AG20443 (cell line): ENCODE results near the gene PDHX.

ENCODE experiments used
- DNase-seq: peaks from one replicate; pipeline ENCODE4 v3.0.0; 2012; ENCODE audit warnings: low spot score, mixed read lengths

PDHX gene

DNA sequence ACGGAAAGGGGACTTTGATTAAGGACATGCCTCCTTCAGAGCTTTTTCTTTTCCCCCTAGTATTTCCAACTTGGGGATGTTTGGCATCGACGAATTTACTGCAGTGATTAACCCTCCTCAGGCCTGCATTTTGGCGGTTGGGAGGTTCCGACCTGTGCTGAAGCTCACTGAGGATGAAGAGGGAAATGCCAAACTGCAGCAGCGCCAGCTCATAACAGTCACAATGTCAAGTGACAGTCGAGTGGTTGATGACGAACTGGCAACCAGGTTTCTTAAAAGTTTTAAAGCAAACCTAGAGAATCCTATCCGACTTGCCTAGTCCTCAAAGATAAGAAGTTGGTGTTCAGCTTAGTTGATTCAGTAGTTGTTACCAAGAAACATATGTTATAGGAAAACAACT, 78.4 kb downstream of the PDHX start:
- no peak for DNase-seq

DNA sequence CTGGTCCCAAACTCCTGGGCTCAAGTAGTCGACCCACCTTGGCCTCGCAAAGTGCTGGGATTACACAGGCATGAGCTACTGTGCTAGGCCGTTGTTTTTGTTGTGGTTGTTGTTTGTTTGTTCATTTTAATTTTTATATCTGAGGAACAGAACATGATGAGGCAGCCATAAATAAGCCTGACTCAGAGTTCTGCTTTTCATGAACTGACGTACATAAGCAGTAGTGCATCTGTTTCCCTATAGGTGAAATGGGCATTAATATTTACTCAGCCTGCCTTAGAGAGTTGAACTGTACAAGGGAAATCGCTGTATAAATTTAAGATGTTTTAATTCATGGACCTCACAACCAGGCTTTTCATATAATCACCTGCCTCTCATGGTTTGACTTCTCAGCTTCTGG, 80.5 kb downstream of the PDHX start:
- no peak for DNase-seq

DNA sequence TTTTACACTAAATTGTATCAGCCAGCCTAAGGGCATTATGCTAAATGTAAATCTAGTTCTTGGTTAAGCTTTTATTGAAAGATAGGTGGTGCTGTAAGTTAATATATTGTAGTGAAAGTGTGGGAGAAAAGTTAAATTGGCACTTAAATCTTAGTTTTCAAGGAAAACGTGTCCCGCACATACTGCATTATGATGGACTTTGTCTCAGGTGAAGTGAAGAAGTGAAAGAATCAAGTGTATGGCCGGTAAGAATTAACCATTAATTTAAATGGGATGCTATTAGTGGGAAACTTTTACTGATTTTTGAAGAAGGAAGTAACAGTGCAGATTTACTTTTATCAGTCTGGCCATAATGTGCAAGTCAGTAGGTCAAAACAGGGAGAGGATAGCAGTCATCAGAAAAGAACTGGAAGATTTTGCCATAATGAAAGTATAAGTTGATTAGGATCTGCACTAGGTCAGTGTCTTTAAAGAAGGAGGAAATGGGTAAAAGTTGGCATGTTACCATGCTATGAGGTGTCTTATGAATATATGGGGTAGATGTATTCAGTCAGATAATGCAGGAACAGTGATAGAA, 81.6 kb downstream of the PDHX start:
- peak; percentile 32 for DNase-seq

DNA sequence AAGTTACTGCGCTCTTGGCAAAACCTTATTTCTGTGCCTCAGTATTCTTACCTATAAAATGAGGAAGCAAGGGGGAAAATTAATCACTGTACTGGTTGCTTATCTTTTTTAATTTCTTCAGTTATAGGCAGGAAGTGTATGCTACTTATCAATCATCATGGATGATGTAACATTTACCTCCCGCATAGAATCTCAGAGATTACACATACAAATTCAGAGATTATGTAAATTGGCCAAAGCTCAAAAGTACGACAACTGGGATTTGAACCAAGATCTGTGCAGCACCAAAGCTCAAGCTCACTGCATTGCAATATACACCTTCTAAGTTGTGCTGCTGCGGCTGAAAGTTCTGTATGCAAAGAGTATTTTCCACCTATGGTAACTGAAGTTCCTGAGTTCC, 83.0 kb downstream of the PDHX start:
- no peak for DNase-seq

DNA sequence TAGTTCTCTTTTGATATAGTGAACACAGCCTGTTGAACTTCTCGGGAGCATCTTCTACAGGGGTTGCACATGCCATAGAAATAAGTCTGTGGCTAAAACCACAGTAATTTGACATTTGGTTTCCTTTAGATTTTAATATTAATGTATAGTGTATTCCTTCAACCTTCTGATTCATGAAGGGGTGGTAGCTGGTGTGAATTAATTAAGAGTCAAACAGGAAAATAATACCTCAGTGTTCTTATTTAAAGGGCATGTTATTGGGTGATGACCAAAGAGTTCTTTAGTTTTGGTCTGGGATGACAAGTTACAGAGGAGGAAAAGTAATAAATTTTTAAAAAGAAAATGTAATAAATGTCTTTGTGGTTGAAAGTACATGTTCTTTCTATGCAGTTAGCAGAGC, 86.8 kb downstream of the PDHX start:
- DNase-seq = no peak

DNA sequence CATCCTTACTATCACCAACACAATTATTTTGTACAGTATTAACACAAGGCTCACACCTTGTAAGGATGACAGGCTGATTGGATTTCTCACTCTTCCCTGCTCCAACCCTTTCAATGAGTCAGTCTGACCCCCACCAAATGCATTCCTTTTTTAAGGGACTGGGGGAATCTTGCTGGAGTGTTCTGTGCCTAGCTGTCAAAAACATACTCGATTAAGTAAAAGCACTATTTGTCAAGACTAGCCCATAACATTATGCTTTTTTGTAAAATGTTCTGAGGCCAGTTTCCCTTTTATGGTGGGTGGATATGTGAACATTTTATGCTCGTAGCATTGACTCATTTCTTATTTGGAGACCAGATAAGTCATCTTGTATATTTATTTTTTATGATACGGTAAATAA, 87.2 kb downstream of the PDHX start:
- no peak for DNase-seq

DNA sequence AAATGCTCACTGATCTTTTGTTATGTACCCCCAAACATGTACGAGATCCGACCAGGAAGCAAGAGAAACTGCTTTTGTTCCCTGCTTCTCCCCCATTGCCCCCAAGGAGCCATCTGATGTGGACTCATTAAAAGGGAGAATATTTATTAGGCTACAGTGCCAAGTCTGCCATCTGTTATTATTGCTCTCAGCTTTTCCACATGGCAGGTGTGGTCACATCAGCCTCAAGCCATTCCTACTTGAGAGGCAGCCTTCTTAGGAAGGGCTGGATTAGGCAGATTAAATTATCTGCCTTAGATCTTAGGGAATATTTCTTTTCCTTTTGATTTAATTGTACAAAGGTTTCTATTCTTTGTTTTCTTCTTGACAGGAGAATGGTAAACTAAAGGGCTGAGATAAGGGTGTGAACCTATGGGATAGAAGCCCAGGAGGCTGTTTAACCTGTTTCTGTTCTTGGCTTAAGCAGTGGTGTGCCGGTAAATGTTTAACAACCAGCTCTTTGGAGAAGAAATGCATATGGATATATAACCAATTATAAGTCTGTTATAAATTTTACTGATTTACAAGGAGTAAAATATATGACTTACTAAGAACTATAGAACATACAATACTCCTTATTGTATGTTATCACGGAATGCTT, 88.8 kb downstream of the PDHX start:
- no peak for DNase-seq

DNA sequence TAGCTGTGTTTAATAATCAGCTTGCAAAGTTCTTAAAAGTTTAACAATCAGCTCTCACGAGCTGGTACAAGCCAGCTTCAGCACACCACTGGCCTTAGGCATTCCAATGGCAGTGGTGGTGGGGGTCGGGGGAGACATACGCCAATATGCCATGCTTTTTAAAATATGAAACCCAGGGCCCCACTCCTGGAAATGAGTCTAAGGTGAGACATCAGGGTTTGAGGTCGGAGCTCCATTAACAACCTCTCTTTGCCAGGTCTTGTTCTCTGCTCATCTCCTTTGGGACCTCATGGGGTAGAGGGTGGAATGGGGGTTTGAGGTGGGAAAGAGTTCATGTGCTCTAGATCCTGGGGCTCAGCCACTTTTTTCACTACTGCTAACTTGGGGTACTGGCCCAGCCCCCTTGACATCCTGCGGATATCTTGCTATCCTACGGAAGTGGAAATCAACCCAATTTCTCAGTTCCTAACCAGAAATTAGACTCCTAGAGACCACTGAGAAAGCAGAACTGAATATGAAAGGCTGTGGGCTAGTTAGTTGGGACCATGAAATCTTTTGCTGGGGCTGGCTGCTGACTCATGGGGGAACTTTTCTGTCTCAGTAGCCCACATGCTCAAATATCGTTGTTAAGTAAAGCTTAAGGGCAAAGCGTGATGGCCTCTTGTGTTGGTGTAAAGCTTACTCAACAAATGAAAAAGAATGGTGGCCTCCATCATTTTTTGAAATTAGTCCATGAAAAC, 90.1 kb downstream of the PDHX start:
- no peak for DNase-seq

DNA sequence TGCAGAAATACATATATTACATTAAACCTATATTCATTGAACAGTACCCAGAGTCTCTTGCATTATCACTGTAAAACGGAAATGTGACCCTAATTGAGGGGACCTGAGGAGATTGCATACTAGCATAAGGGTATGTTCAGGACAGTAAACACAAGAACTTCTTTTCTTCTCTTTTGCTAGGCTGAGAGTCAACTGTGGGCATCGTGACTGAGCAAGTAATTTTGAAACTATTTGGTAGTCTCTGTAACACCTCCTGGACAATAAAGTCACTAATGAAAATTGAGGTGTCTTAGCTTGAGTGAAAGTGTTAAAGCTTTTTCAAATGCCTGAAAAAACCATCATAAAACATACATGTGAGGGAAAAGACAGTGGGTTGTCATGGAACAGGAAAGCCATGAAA, 90.9 kb downstream of the PDHX start:
- DNase-seq = no peak

DNA sequence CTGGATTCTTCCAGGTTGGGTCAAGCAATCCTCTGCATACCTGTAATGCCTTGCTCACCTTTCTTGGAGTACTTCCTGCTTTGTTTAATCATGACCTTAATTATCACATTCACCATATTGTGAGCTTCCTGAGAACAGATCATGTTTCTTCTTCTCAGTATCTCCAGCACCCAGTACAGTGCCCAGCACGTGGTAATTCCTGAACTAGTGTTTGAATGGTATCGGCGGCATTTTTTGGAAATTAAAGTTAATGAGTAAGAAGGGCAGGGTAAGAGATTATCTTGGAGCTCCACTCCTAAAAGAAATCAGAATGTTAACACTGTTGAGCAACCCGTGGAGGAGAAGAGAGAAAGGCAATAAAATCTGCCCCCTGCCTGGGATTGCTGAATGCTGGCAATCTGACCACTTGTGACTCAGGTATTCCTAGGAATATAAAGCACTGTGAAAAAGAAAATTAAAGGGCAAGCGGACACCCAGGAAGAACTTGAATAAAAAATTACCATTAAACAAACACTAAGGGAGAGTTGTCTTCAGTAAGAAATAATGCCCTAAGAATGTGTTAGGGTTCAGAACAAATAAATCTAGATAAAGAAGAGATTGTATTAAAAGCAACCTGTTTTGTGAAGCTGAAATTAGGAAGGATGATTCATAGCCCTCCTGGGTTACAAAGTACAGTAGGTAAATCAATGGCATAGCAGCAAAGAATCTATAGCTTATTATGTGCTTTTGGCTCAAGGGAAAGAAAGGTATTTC, 92.9 kb downstream of the PDHX start:
- peak; percentile 81 for DNase-seq

DNA sequence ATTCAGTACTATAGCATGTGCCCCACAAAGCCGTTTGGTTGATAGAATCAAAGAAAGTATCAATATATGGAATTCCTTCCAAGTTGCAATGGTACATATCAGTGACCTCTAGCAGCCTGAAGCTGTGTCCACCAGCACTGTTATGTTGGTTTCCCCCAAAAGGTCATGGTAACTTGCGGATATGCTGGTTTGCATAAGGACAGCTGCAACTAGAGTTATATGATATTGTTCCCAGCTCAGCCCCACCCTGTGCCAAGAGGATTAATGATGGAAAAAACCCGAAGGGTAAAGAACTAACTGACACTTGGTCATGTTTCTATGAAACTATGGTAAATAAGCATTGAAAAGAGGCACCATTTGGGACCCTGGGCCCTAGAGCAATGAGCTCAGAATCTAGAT, 93.5 kb downstream of the PDHX start:
- DNase-seq = no peak

DNA sequence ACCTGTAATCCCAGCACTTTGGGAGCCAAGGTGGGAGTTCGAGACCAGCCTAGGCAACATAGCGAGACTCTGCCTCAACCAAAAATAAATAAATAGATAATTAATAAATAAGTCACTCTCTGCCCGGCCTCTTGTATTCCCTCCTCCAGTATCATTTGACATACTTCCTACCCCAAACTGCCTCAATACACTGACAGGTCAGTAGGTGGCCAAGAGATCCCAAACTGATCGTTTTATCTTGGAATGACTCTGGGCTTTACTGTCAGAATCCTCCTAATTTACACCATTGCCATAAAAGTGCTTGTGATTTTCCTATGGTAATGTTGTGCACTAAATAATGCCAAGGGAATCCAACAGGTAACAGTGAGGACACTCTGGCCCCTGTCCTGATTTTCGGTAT, 94.2 kb downstream of the PDHX start:
- DNase-seq = no peak

DNA sequence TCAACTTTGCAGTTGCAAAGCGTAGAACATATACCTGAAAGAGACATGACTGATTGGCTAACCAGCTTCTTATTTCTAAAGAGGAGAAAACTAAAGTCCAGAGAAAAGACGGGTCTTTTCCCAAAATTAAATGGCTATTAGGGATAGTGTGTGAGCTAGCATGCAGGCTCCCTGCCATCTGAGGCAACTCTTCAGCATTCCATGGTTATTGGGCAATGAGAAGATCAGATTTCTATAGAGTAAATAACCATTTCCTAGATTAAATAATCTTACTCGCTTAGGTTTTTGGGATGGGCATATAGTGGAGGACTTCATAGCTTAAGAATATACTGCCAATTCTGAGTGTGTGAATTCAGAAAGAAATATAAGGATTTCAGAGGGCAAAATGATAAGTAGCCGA, 95.0 kb downstream of the PDHX start:
- peak; percentile 47 for DNase-seq

DNA sequence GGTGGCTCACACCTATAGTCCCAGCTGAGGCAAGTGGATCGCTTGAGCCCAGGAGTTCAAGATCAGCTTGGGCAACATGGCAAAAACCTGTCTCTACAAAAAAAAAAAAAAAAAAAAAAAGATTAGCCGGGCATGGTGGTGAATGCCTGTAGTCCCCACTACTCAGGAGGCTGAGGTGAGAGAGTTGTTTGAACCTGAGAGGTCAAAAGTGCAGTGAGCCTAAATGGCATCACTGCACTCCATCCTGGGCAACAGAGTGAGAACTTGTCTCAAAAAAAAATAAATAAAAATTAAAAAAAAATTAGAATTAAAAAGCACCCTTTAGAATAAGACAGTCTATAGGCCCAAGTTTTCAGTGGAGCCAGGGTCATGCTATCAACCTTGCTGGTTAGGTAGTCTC, 95.5 kb downstream of the PDHX start:
- no peak for DNase-seq

DNA sequence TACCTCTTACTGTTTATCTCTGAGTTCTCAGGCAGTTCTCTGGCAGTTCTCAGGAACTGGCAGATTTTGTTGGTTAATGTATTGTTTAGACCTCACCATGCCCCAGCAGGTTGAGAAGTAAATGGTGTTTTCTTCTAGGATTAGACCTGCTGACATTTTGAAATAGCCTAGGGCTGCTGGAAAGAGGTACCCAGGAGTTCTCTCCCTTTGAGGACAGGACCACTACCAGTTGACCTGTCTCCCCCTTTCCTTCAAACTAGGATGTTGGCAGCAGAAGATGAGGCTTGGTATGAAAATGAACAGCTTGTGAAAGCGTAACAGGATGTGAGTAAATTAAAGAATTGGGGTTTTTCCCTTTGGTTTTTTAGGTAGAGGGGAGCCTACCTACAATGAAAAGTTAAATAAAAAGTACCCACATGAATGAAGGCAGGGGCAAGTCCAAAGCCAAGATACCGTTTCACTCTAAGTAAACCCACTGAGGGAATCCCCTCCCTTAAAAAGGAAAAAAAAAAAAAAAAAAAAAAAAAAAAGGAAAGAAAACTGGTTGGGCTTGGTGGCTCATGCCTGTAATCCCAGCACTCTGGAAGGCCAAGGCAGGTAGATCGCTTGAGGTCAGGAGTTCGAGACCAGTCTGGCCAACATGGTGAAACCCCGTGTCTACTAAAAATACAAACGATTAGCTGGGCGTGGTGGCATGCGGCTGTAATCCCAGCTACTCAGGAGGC, 96.2 kb downstream of the PDHX start:
- no peak for DNase-seq

DNA sequence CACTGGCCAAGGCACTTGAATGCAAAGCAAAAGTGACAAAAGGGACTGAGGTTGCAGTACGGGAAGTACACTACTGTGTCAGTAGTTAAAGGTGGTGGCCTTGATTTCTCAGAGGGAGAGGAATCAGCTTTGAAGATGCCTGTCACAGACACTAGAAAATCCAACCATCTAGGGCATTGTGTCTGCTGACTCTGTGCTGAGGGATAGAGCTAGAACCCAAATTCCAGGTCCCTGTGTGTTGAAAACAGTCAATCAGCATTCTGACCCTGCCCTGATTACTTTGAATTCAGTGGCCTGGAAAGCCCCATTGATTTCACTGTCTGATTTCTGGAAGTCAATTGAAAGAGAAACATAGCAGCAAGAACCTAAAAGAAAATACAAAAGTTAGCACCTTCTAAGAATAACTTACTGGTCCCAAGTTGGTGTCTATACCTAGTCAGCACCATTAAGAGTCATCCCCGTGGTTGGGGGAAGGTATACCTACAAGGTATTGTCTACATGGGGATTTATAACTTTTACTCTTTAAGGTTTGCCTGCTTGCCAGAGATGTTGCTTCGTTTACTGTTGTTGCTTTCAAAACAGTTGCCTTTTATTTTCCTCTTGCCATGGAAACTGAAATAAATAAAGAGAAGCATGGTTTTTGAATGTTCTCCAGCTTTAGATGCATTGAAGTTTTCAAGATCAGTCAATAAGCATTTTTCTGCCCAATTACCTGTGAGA, 97.3 kb downstream of the PDHX start:
- DNase-seq = peak; percentile 25

DNA sequence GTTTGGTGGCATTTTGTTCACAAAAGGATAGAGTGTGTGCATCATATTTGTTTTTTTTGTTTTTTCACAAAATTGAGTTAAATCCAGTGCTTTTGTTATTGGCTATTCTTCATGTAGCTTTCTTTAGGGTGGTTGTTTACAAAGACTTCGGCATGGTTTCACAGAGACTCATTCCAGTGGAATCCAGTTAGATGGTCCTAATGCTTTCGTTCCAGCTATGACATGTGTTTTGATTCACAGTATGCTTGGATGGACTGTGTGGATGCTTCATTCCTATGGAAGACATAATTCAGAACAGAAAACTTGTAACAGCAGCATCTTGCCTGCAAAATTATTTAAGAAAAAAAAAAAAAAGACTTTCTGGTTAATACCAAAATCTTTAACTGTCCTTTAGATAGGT, 97.9 kb downstream of the PDHX start:
- DNase-seq = peak; percentile 71

DNA sequence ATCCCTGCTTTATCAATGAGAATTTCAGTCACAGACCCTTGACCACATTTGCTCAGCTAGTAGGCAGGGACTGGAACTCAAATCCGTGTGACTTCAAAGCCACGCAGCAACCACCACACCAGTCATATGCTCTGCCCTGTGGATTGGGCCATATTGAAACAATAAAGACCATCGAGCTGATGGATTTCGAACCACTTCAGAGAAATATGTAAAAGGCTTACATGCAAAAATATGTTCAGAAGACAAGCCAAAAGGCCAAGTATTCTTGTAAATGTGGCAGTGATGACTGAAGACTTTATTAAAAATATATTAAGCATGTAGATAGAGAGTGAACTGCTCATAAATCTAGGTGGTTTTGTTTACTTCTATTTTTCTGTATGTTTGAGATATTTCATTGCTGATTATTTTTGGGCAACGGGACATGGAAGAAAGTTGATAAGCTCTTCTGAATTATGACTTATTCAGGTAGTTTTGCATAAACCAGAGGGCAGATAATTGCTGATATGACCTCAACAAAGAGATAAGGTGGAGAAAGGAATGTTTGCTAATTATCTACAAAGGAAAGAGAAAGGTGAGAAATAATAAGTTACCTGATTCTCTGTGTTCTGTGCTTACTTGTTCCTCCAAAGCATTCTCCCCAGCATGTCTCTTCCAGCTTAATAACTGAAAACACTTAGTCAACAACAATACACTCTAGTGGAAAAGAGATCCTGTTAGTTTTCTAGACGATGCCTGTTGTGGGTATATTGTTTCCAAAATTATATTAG, 99.4 kb downstream of the PDHX start:
- no peak for DNase-seq

DNA sequence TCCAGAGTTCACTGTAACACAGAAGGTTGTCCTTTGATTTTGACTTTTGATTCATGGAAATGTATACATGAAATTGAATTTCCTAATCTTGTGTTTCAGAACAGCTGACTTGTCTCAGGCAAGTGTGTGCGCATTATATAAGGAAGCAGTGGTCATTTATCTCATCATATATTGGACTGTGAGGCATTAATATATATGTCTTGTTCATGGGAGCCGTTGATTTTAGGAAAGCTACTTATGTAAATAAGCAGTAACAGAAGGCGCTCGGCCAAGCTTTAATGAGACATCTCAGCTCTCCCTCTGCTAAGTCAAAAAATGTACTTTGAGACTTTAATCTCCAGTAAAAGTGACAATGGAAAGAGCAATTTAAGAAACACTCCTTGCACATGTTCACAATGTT, 100.5 kb downstream of the PDHX start:
- DNase-seq = no peak

DNA sequence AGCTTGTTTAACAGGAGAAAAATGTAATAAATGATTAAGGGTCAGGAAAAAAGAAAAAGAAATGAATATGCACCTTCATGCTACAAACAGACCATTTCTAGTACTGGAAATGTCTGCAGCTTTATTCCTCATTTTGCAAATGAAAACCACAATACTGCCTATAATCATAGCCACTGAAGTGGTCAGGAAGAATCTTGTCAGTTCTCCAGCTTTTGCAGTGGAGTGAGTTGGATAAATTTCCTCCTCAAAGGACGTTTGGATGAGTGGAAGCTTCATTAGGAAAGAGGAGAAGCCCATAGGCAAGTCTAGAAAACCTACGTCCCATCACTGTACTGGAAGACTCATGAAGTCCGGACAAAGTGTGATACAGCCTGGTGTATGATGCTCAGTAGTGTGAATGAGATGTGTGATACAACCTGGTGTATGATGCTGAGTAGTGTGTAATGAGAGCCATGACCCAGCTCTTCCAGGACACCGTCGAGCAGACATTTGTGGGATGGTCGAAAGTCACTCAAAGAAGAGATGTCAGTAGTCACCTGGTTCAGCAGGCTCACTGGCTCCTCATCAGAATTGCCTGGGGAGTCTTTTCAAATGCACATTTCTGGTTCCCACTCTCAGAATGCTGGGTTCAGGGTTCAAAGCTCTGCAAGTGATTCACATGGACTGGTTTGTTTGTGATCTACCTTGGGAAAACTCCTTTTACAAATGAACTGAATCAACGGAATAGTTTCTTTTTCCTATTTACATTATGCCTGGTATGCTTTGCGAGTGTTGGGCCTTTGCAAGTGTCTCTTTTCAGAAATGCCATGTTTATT, 101.3 kb downstream of the PDHX start:
- DNase-seq = no peak
